SK-N-SH (cell line): Measurements from ENCODE around the gene SRSF7. TPM values are rescaled to one million over a fixed set of nuclear protein-coding genes. Genes with fewer than 3 reads are reported as not detected.

Experiments used
- CTCF ChIA-PET: fragments of 300-600, 350-600 bp; formaldehyde crosslinking; extraction: SDS; loops from one replicate; lab custom pipeline; 2021; lab: Yijun Ruan, JAX
- POLR2A ChIA-PET: fragments of 350-600 bp; sonication (Branson Sonifier 250); formaldehyde crosslinking; extraction: SDS; loops from one replicate; lab custom pipeline; 2020; ENCODE audit warnings: antibody characterized with exemption, inconsistent platforms; lab: Yijun Ruan, JAX
- DNase-seq: peaks from one replicate; pipeline ENCODE4 v3.0.0; 2012
- H2AFZ ChIP-seq: fragments of 200-600 bp; sonication (generic); 2 replicates; pipeline ENCODE4 v1.8.1; 2016; ENCODE audit warnings: antibody characterized with exemption, mild to moderate bottlenecking, low read depth
- H3F3A ChIP-seq: fragments of 200-600 bp; sonication (generic); replicated peaks from 2 replicates; pipeline ENCODE3; 2016; ENCODE audit warnings: antibody characterized with exemption, mild to moderate bottlenecking; ENCODE audit not compliant: insufficient read depth
- H3K27ac ChIP-seq, 2 experiments: fragments of 200-500 bp in 1 of 2; fragments of 200-600 bp in 1 of 2; sonication (Bioruptor generic) in 1 of 2; sonication (generic), shearing (Covaris generic) in 1 of 2; 2 replicates each; pipeline versions ENCODE4 v1.5.1 to v1.6.1; 2014 to 2016; ENCODE audit warnings: low read depth in 2 of 2, inconsistent platforms in 1 of 2, low read length in 1 of 2, mild to moderate bottlenecking in 1 of 2, mixed read lengths in 1 of 2
- H3K27me3 ChIP-seq: fragments of 200-600 bp; sonication (generic), shearing (Covaris generic); 2 replicates; pipeline ENCODE4 v1.6.1; 2016; ENCODE audit warnings: mixed run types; ENCODE audit not compliant: insufficient read depth
- H3K36me3 ChIP-seq, 2 experiments: fragments of 200-500 bp in 1 of 2; fragments of 200-600 bp in 1 of 2; sonication (Bioruptor generic) in 1 of 2; sonication (generic) in 1 of 2; replicated peaks in 1 of 2; 2 replicates each; pipeline versions ENCODE3 to v1.5.1; 2014 to 2016; ENCODE audit warnings: low read length in 1 of 2, mild to moderate bottlenecking in 1 of 2; ENCODE audit not compliant: insufficient read depth in 2 of 2, control insufficient read depth in 1 of 2
- H3K4me1 ChIP-seq, 2 experiments: fragments of 200-500 bp in 1 of 2; fragments of 200-600 bp in 1 of 2; sonication (Bioruptor generic) in 1 of 2; sonication (generic), shearing (Covaris generic) in 1 of 2; 2 replicates each; pipeline versions ENCODE4 v1.5.1 to v1.6.1; 2014 to 2016; ENCODE audit warnings: low read depth in 1 of 2, low read length in 1 of 2, mixed run types in 1 of 2; ENCODE audit not compliant: insufficient read depth in 2 of 2, control insufficient read depth in 1 of 2
- H3K4me2 ChIP-seq: fragments of 200-600 bp; sonication (generic), shearing (Covaris generic); 2 replicates; pipeline ENCODE4 v1.6.1; 2017; ENCODE audit warnings: mixed run types
- H3K4me3 ChIP-seq, 2 experiments: fragments of 200-500 bp in 1 of 2; fragments of 200-600 bp in 1 of 2; sonication (Bioruptor generic) in 1 of 2; sonication (generic), shearing (Covaris generic) in 1 of 2; 2 replicates each; pipeline versions ENCODE4 v1.5.1 to v1.8.1; 2014 to 2016; ENCODE audit warnings: low read depth in 2 of 2, inconsistent platforms in 1 of 2, low read length in 1 of 2, mild to moderate bottlenecking in 1 of 2, mixed read lengths in 1 of 2, moderate library complexity in 1 of 2
- H3K79me2 ChIP-seq: fragments of 200-600 bp; sonication (generic); 2 replicates; pipeline ENCODE4 v1.8.1; 2017; ENCODE audit warnings: mild to moderate bottlenecking; ENCODE audit not compliant: insufficient read depth
- H3K9ac ChIP-seq: fragments of 200-600 bp; sonication (generic); 2 replicates; pipeline ENCODE4 v1.6.1; 2017; ENCODE audit warnings: mixed run types
- H3K9me2 ChIP-seq: fragments of 200-600 bp; sonication (generic); 2 replicates; pipeline ENCODE4 v1.6.1; 2017; ENCODE audit warnings: mixed run types
- H3K9me3 ChIP-seq: fragments of 200-600 bp; sonication (generic); 2 replicates; pipeline ENCODE4 v1.6.1; 2017; ENCODE audit warnings: mixed run types, mild to moderate bottlenecking, moderate library complexity
- H4K20me1 ChIP-seq: fragments of 200-600 bp; sonication (generic); 2 replicates; pipeline ENCODE4 v1.6.1; 2017; ENCODE audit warnings: mild to moderate bottlenecking, mixed run types; ENCODE audit not compliant: insufficient read depth
- CHD2 ChIP-seq: fragments of 150-350 bp; IDR thresholded peaks from 2 replicates; pipeline ENCODE4 v1.6.1; 2018; ENCODE audit warnings: low read length; ENCODE audit not compliant: partially characterized antibody
- EP300 ChIP-seq, 2 experiments: IDR thresholded peaks; 2 replicates each; pipeline versions ENCODE4 v1.4.0 to v1.6.1; 2012; ENCODE audit warnings: borderline replicate concordance in 1 of 2, low read depth in 1 of 2, low read length in 1 of 2
- FOSL2 ChIP-seq: IDR thresholded peaks from 2 replicates; pipeline ENCODE4 v1.4.0; 2012; ENCODE audit warnings: low read depth, mild to moderate bottlenecking, moderate library complexity, borderline replicate concordance
- MXI1 ChIP-seq: IDR thresholded peaks from 2 replicates; pipeline ENCODE4 v1.6.1; 2012; ENCODE audit warnings: mild to moderate bottlenecking, low read depth, low read length, improper control_type of control experiment
- NFIC ChIP-seq: IDR thresholded peaks from 2 replicates; pipeline ENCODE4 v1.4.0; 2012; ENCODE audit warnings: borderline replicate concordance
- RAD21 ChIP-seq: IDR thresholded peaks from 2 replicates; pipeline ENCODE4 v1.6.1; 2012; ENCODE audit warnings: mild to moderate bottlenecking, low read length
- RCOR1 ChIP-seq: fragments of 150-350 bp; IDR thresholded peaks from 2 replicates; pipeline ENCODE4 v1.6.1; 2017; ENCODE audit warnings: antibody characterized with exemption, low read length
- REST ChIP-seq: IDR thresholded peaks from 2 replicates; pipeline ENCODE4 v1.6.1; 2012; ENCODE audit warnings: mild to moderate bottlenecking, low read depth, low read length, moderate library complexity
- SIN3A ChIP-seq: IDR thresholded peaks from 2 replicates; pipeline ENCODE4 v1.6.1; 2012; ENCODE audit warnings: low read depth, mild to moderate bottlenecking, low read length, moderate library complexity, borderline replicate concordance
- TAF1 ChIP-seq: IDR thresholded peaks from 2 replicates; pipeline ENCODE4 v1.6.1; 2012; ENCODE audit warnings: low read depth, mild to moderate bottlenecking, low read length, moderate library complexity, borderline replicate concordance
- TEAD4 ChIP-seq: IDR thresholded peaks from 2 replicates; pipeline ENCODE4 v1.4.0; 2012; ENCODE audit warnings: mild to moderate bottlenecking, borderline replicate concordance; ENCODE audit not compliant: insufficient read depth
- USF2 ChIP-seq: fragments of 150-350 bp; IDR thresholded peaks from 2 replicates; pipeline ENCODE4 v1.6.1; 2017; ENCODE audit warnings: antibody characterized with exemption, low read length, low read depth, borderline replicate concordance
- ZBTB33 ChIP-seq: IDR thresholded peaks from 2 replicates; pipeline ENCODE4 v1.4.0; 2012; ENCODE audit warnings: low read depth, borderline replicate concordance
- WGBS: methylation state at CpG from one replicate; pipeline ENCODE4 v1.1.6; 2017; ENCODE audit warnings: low lambda C conversion rate; 5-methylcytosine and 5-hydroxymethylcytosine counted together
- polyA plus RNA-seq, 3 experiments: library from polyadenylated mRNA; depleted of rRNA; stranded (reverse); fragments of >200 nt; gene quantifications; 2 replicates each; pipeline ENCODE4 v1.2.3, GENCODE V29; 2012
- TF ChIP-seq, protein P1 (sequence below): IDR thresholded peaks from 2 replicates; pipeline ENCODE4; 2012

SRSF7 gene
- polyA plus RNA-seq, 1 of the 3 experiments (the other 2 are of a cell fraction): 199 TPM

DNA sequence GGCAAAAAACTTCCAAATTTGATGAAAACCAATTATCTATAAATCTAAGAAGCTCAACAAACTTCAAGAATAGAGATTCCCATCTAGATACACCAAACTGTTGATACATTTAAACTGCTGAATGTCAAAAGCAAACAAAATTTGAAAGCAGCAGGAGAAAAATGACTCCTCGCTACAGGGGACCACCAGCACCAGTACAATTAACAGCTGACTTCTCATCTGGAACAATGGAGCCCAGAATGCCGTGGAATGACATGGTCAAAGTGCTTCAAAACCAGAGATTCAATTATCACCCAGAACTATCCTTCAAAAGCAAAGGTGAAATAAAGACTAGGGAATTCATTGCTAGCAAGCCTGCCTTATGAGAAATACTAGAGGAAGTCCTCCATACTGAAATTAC is 11.6 kb downstream of the SRSF7 start:
- Histone ChIP-seq H3F3A (peaks cover 50% of the 10 kb centered on the region), H3K79me2 (peaks cover 63% of the 10 kb centered on the region), H2AFZ (no peak overlapping the region), H3K9me3 (no peaks in the 10 kb centered on the region), H3K36me3 (peaks cover 40 to 81% of the 10 kb centered on the region in 2 experiments), H3K9ac (no peak overlapping the region), H3K4me3 (no peak overlapping the region), H3K27me3 (no peaks in the 10 kb centered on the region), H4K20me1 (peaks cover 41% of the 10 kb centered on the region), H3K4me2 (no peak overlapping the region), H3K9me2 (no peaks in the 10 kb centered on the region), H3K27ac (no peak overlapping the region), H3K4me1 (peaks cover 0 to 6% of the 10 kb centered on the region in 2 experiments; a peak in 3 of 4 replicates)
- peak; percentile 15 for TF ChIP-seq CHD2
- TF ChIP-seq TAF1: no peak
- ChIA-PET CTCF (interaction anchor here (1.7 to 4.9 kb wide), 2 partner anchors 137 to 156 kb away, joined by 4 to 39 read pairs; partner anchors contain the start of gene HNRNPLL), POLR2A (interaction anchor here (0.8 kb wide), 1 partner anchor 11 kb away, joined by 6 read pairs; the partner anchor contains the start of gene SRSF7)
- 93% methylated on average over 2 of the region's 2 CpGs for WGBS
- no peak for DNase-seq

- Histone ChIP-seq H3K4me2 (no peak overlapping the region), H3K9ac (no peak overlapping the region), H3F3A (peaks cover 34% of the 10 kb centered on the region), H4K20me1 (peaks cover 25% of the 10 kb centered on the region), H3K27me3 (no peaks in the 10 kb centered on the region), H3K9me2 (no peaks in the 10 kb centered on the region), H3K36me3 (peaks cover 28 to 70% of the 10 kb centered on the region in 2 experiments), H3K4me3 (no peak overlapping the region), H3K9me3 (no peaks in the 10 kb centered on the region), H3K27ac (no peak overlapping the region), H2AFZ (no peak overlapping the region), H3K4me1 (no peaks in the 10 kb centered on the region; a peak in 1 of 4 replicates), H3K79me2 (peaks cover 47% of the 10 kb centered on the region)
- 96% methylated on average over 3 of the region's 3 CpGs for WGBS
- ChIA-PET CTCF (interaction anchor here (1.0 to 4.9 kb wide), 4 partner anchors 13 to 422 kb away, joined by 3 to 39 read pairs (median 5); no protein-coding TSS in a partner anchor), POLR2A (interaction anchor here (1.2 to 1.9 kb wide), 2 partner anchors 10 to 13 kb away, joined by 4 to 12 read pairs; partner anchors contain the start of gene SRSF7)
- TF ChIP-seq USF2: no peak
- TF ChIP-seq MXI1: no peak
- TF ChIP-seq SIN3A: no peak
- TF ChIP-seq ZBTB33: no peak
- TF ChIP-seq, protein P1, sequence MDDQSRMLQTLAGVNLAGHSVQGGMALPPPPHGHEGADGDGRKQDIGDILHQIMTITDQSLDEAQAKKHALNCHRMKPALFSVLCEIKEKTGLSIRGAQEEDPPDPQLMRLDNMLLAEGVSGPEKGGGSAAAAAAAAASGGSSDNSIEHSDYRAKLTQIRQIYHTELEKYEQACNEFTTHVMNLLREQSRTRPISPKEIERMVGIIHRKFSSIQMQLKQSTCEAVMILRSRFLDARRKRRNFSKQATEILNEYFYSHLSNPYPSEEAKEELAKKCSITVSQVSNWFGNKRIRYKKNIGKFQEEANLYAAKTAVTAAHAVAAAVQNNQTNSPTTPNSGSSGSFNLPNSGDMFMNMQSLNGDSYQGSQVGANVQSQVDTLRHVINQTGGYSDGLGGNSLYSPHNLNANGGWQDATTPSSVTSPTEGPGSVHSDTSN: no peak
- no peak for TF ChIP-seq TAF1
- no peak for TF ChIP-seq FOSL2
- TF ChIP-seq RAD21: no peak
- no peak for TF ChIP-seq TEAD4
- TF ChIP-seq RCOR1: no peak
- TF ChIP-seq NFIC: no peak
- no peak for TF ChIP-seq EP300 (IDR thresholded peaks at IDR 0.05; ENCODE audit: borderline replicate concordance in 1 of 2, low read depth in 1 of 2, low read length in 1 of 2)
- TF ChIP-seq REST: no peak
- DNase-seq: no peak
Measured at GRCh38 chr2:38737925-38738324, 13.2 kb downstream of the SRSF7 start.
